ENCODE data around the gene EIF2AK2.
A peak's percentile ranks its signal among the peaks of the same experiment; 100 is the strongest.

Gene EIF2AK2

DNA sequence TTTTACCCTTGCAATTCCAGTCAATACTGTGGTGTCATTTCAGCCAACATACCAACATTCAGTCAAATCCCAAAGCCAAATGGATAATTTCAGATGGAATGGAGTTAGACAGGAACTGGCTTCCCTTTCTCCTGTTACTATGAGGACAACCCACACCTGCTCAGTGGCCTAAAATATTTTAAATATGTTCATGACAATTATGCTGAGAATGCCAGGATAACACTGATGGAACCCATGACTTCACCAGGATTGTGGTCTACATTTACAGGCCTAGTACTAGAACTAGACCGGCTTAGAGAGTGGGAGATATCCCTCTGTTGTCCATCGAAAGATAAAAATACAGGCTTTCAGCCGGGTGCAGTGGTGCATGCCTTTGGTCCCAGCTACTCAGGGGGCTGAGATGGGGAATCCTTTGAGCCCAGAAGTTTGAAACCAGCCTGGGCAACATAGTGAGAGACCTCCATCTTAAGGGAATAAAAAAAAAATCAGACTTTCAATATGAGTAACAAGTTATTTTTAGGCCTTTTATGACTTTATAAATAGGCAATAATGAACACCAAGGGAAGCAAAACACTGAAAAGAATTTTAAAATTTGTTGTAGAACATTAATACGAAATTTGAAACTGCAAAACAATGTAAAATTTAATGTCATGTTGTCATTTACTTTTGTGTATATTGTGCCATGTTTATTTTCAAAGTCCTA, 58.2 kb downstream of the EIF2AK2 start:
- TF ChIP-seq FOXP2 (optimal IDR thresholded peaks at IDR 0.05; ENCODE audit: borderline replicate concordance, extremely low read depth, extremely low read length, insufficient read depth) (no peak), POLR2AphosphoS5 (IDR thresholded peaks at IDR 0.05; ENCODE audit: low read depth, low read length) (0 out of 2 replicates have a peak, but pooled peaks have one; percentile 32)

DNA sequence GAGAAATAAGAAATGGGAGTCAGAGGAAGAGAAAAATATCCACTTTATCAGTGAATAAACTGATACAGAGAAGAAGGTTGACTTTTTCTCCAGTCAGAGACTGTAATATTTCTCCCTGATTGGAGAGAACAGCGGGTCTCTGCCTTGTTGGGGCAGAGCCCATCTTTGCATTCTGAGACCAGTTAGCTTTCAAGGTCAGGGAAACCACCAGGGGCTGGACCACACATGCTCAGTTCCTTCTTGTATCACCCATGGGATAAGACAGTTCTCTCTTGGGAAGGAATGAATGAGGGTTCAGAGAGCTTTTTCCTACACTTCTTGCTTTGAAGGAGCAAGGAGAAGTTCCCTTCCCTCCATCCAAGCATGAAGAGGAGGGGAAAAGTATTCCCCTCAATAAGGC, 60.2 kb downstream of the EIF2AK2 start:
- TF ChIP-seq, protein P1, sequence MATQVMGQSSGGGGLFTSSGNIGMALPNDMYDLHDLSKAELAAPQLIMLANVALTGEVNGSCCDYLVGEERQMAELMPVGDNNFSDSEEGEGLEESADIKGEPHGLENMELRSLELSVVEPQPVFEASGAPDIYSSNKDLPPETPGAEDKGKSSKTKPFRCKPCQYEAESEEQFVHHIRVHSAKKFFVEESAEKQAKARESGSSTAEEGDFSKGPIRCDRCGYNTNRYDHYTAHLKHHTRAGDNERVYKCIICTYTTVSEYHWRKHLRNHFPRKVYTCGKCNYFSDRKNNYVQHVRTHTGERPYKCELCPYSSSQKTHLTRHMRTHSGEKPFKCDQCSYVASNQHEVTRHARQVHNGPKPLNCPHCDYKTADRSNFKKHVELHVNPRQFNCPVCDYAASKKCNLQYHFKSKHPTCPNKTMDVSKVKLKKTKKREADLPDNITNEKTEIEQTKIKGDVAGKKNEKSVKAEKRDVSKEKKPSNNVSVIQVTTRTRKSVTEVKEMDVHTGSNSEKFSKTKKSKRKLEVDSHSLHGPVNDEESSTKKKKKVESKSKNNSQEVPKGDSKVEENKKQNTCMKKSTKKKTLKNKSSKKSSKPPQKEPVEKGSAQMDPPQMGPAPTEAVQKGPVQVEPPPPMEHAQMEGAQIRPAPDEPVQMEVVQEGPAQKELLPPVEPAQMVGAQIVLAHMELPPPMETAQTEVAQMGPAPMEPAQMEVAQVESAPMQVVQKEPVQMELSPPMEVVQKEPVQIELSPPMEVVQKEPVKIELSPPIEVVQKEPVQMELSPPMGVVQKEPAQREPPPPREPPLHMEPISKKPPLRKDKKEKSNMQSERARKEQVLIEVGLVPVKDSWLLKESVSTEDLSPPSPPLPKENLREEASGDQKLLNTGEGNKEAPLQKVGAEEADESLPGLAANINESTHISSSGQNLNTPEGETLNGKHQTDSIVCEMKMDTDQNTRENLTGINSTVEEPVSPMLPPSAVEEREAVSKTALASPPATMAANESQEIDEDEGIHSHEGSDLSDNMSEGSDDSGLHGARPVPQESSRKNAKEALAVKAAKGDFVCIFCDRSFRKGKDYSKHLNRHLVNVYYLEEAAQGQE (IDR thresholded peaks at IDR 0.05; ENCODE audit: insufficient read depth in 1 of 2, low read depth in 2 of 2, low read length in 2 of 2): no peak
- TF ChIP-seq POLR2AphosphoS5 (IDR thresholded peaks at IDR 0.05; ENCODE audit: low read depth, low read length) (no peak), FOXP2 (optimal IDR thresholded peaks at IDR 0.05; ENCODE audit: borderline replicate concordance, extremely low read depth, extremely low read length, insufficient read depth) (no peak), TAF1 (IDR thresholded peaks at IDR 0.05; ENCODE audit: borderline replicate concordance, insufficient read depth, low read length) (no peak), SIN3A (IDR thresholded peaks at IDR 0.05; ENCODE audit: borderline replicate concordance, insufficient read depth, low read length) (no peak)

DNA sequence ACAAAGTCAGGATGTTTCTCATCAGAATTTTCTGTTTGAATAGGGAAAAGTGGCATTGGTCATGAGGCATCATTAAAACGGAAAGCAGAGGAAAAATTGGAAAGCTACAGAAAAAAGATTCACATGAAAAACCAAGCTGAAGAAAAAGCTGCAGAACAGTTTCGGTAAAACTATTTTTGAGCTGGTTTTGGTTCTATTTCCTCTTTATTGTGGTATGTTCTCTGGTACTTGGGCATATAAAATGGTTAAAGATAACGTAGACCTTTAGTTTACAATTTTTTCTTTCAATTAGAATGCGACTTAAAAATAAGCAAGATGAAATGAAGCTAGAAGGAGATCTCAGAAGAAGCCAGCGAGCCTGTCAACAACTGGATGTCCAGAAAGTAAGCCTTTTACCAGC, 64.9 kb downstream of the EIF2AK2 start:
- TF ChIP-seq POLR2AphosphoS5 (IDR thresholded peaks at IDR 0.05; ENCODE audit: low read depth, low read length) (no peak), SIN3A (IDR thresholded peaks at IDR 0.05; ENCODE audit: borderline replicate concordance, insufficient read depth, low read length) (no peak), FOXP2 (optimal IDR thresholded peaks at IDR 0.05; ENCODE audit: borderline replicate concordance, extremely low read depth, extremely low read length, insufficient read depth) (no peak), TAF1 (IDR thresholded peaks at IDR 0.05; ENCODE audit: borderline replicate concordance, insufficient read depth, low read length) (no peak)
- TF ChIP-seq, protein P1 (IDR thresholded peaks at IDR 0.05; ENCODE audit: insufficient read depth in 1 of 2, low read depth in 2 of 2, low read length in 2 of 2): no peak

DNA sequence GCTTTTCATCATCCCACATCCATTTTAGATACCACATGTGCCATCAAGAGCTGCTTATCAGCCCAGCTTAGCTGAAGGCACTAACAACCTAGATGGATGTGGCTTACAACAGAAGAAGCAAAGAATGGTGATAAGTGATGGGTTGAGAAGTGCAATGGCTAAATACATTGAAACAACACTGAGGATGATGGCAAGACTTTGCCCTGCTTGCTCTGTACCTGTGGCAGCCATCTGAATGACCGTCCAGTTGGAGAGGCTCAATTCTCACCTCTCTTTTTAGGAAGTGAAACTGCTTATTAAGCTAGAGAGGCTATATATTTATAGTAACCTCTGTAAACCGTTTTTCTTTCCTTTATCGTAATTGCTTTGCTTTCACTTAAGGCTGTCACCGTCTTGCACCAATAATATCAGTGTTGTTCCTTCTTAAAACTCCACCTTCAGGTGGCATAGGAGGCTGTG, 66.7 kb downstream of the EIF2AK2 start:
- TF ChIP-seq SIN3A (IDR thresholded peaks at IDR 0.05; ENCODE audit: borderline replicate concordance, insufficient read depth, low read length): no peak
- TF ChIP-seq FOXP2 (optimal IDR thresholded peaks at IDR 0.05; ENCODE audit: borderline replicate concordance, extremely low read depth, extremely low read length, insufficient read depth): no peak
- TF ChIP-seq, protein P1 (IDR thresholded peaks at IDR 0.05; ENCODE audit: insufficient read depth in 1 of 2, low read depth in 2 of 2, low read length in 2 of 2): no peak
- no peak for TF ChIP-seq POLR2AphosphoS5 (IDR thresholded peaks at IDR 0.05; ENCODE audit: low read depth, low read length)
- no peak for TF ChIP-seq TAF1 (IDR thresholded peaks at IDR 0.05; ENCODE audit: borderline replicate concordance, insufficient read depth, low read length)

DNA sequence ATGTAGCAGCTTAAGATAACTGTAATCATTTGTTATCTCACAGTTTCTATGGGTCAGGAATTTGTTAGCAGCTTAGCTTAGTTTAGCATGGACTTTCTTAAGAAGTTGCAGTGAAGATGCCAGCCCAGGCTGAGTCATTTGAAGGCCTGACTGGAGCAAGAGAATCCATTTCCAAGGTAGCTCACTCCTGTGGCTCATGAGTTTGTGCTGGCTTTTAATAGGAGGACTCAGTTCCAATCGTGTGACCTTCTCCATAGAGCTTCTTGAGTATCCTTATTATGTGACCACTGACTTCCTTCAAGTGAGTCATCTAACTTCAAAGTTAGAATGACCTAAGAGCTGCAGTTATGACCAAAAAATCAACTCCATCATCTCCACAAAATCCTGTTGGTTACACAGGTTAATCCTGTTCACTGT, 71.0 kb downstream of the EIF2AK2 start:
- TF ChIP-seq SIN3A (IDR thresholded peaks at IDR 0.05; ENCODE audit: borderline replicate concordance, insufficient read depth, low read length): no peak
- TF ChIP-seq POLR2AphosphoS5 (IDR thresholded peaks at IDR 0.05; ENCODE audit: low read depth, low read length): no peak
- no peak for TF ChIP-seq FOXP2 (optimal IDR thresholded peaks at IDR 0.05; ENCODE audit: borderline replicate concordance, extremely low read depth, extremely low read length, insufficient read depth)
- TF ChIP-seq, protein P1 (IDR thresholded peaks at IDR 0.05; ENCODE audit: insufficient read depth in 1 of 2, low read depth in 2 of 2, low read length in 2 of 2): no peak
- no peak for TF ChIP-seq TAF1 (IDR thresholded peaks at IDR 0.05; ENCODE audit: borderline replicate concordance, insufficient read depth, low read length)

All from PFSK-1 (cell line).